Measurements from ENCODE around the gene FAM131A. TPM values are rescaled to one million over a fixed set of nuclear protein-coding genes. Genes with fewer than 3 reads are reported as not detected.

FAM131A gene
- total and polyA plus RNA-seq, 2 donors (not counting 3 experiments of a cell fraction or from before 2014, with no cell fraction given): 19.9 to 29.9 TPM

DNA sequence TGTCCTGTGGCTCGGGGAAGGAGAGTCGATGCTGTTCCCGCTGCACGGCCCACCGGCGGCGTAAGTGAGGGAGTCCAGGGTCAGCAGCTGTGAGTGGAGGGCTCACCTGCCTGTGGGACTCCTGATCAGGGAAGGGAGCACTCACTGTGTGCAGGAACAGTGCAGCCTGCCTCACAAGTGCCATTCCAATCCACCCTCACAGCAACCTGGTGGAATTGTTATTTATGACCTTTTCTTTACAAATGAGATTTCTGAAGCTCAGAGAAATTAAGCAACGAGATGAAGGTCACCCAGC lies 51.5 kb downstream of the FAM131A start:
- Histone ChIP-seq H2AFZ (ENCODE audit: low read depth, low read length) (no peak overlapping the region), H3K4me3 (replicated peaks in 1 of 3; ENCODE audit: insufficient read depth in 1 of 3, low read depth in 1 of 3, low read length in 3 of 3) (no peak overlapping the region), H3K4me1 (ENCODE audit: control insufficient read depth, extremely low read depth, insufficient read depth, low read length) (no peaks in the 10 kb centered on the region), H3K4me2 (ENCODE audit: insufficient read depth, low read length) (no peak overlapping the region), H3K9ac (replicated peaks; ENCODE audit: extremely low read depth, insufficient read depth, low read length) (no peak overlapping the region), H4K20me1 (replicated peaks; ENCODE audit: control insufficient read depth, extremely low read depth, insufficient read depth, low read length) (no peaks in the 10 kb centered on the region), H3K9me1 (replicated peaks; ENCODE audit: control insufficient read depth, extremely low read depth, insufficient read depth, low read length) (no peaks in the 10 kb centered on the region), H3K9me3 (replicated peaks; ENCODE audit: control insufficient read depth, insufficient read depth, low read length) (no peaks in the 10 kb centered on the region), H3K36me3 (ENCODE audit: control insufficient read depth in 2 of 2, extremely low read depth in 1 of 2, insufficient read depth in 2 of 2, low read length in 2 of 2) (no peaks in the 10 kb centered on the region), H3K79me2 (ENCODE audit: control insufficient read depth, insufficient read depth, low read length) (no peaks in the 10 kb centered on the region), H3K27ac (ENCODE audit: insufficient read depth, low read depth, low read length) (no peak overlapping the region), H3K27me3 (ENCODE audit: control insufficient read depth in 2 of 2, insufficient read depth in 2 of 2, low read length in 2 of 2) (peaks cover 12 to 18% of the 10 kb centered on the region in 2 experiments)
- no TSS peak for BruUV-seq (replicated peaks)
- dilution Hi-C loops (cut with MboI; ENCODE audit: extremely low pct_ligation_motif_present, low sequenced_read_pairs) (no loop called here), intact Hi-C loops (cut with micrococcal nuclease) (no loop called here)
- ChIA-PET POLR2A (no interaction called here), CTCF (interaction anchor here (1.6 to 6.9 kb wide), 2 partner anchors 16 to 153 kb away, joined by 4 to 52 read pairs; no protein-coding TSS in a partner anchor)
- DNase-seq (ENCODE audit: low read depth, low spot score): no peak
- no peak for TF ChIP-seq POLR2A (IDR thresholded peaks at IDR 0.05; ENCODE audit: low read depth, low read length)
- TF ChIP-seq, protein P1, sequence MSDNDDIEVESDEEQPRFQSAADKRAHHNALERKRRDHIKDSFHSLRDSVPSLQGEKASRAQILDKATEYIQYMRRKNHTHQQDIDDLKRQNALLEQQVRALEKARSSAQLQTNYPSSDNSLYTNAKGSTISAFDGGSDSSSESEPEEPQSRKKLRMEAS (IDR thresholded peaks at IDR 0.05; ENCODE audit: insufficient read depth, insufficient read length): no peak
- no peak for FAIRE-seq

DNA sequence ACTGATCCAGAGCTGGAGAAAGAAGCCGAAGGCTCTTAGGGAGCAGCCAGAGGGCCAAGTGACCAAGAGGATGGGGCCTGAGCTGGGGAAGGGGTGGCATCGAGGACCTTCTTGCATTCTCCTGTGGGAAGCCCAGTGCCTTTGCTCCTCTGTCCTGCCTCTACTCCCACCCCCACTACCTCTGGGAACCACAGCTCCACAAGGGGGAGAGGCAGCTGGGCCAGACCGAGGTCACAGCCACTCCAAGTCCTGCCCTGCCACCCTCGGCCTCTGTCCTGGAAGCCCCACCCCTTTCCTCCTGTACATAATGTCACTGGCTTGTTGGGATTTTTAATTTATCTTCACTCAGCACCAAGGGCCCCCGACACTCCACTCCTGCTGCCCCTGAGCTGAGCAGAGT lies 52.0 kb downstream of the FAM131A start:
- no peak for FAIRE-seq
- H3K4me2 ChIP-seq (ENCODE audit: insufficient read depth, low read length): no peak overlapping the region
- no peak overlapping the region for H2AFZ ChIP-seq (ENCODE audit: low read depth, low read length)
- POLR2A ChIA-PET: no interaction called here
- H4K20me1 ChIP-seq (replicated peaks; ENCODE audit: control insufficient read depth, extremely low read depth, insufficient read depth, low read length): no peaks in the 10 kb centered on the region
- H3K79me2 ChIP-seq (ENCODE audit: control insufficient read depth, insufficient read depth, low read length): no peaks in the 10 kb centered on the region
- H3K9me1 ChIP-seq (replicated peaks; ENCODE audit: control insufficient read depth, extremely low read depth, insufficient read depth, low read length): no peaks in the 10 kb centered on the region
- intact Hi-C loops (cut with micrococcal nuclease): no loop called here
- BruUV-seq (replicated peaks): no TSS peak
- CTCF ChIA-PET: interaction anchor here (6.9 kb wide), 1 partner anchor 17 kb away, joined by 52 read pairs; no protein-coding TSS in a partner anchor
- H3K27ac ChIP-seq (ENCODE audit: insufficient read depth, low read depth, low read length): no peak overlapping the region
- H3K9ac ChIP-seq (replicated peaks; ENCODE audit: extremely low read depth, insufficient read depth, low read length): no peak overlapping the region
- no peaks in the 10 kb centered on the region for H3K9me3 ChIP-seq (replicated peaks; ENCODE audit: control insufficient read depth, insufficient read depth, low read length)
- peaks cover 12 to 18% of the 10 kb centered on the region in 2 experiments for H3K27me3 ChIP-seq (ENCODE audit: control insufficient read depth in 2 of 2, insufficient read depth in 2 of 2, low read length in 2 of 2)
- no peak overlapping the region for H3K4me3 ChIP-seq (replicated peaks in 1 of 3; ENCODE audit: insufficient read depth in 1 of 3, low read depth in 1 of 3, low read length in 3 of 3)
- TF ChIP-seq MYC (IDR thresholded peaks at IDR 0.05; ENCODE audit: low read depth, low read length) (no peak), FOS (IDR thresholded peaks at IDR 0.05; ENCODE audit: borderline replicate concordance, insufficient read depth, low read length) (no peak), POLR2AphosphoS5 (IDR thresholded peaks at IDR 0.05; ENCODE audit: insufficient read depth, low read depth, low read length) (no peak), EZH2 (IDR thresholded peaks at IDR 0.05; ENCODE audit: borderline replicate concordance, low read depth, low read length, severe bottlenecking) (no peak), POLR2A (IDR thresholded peaks at IDR 0.05; ENCODE audit: low read depth, low read length) (no peak)
- TF ChIP-seq, protein P2, sequence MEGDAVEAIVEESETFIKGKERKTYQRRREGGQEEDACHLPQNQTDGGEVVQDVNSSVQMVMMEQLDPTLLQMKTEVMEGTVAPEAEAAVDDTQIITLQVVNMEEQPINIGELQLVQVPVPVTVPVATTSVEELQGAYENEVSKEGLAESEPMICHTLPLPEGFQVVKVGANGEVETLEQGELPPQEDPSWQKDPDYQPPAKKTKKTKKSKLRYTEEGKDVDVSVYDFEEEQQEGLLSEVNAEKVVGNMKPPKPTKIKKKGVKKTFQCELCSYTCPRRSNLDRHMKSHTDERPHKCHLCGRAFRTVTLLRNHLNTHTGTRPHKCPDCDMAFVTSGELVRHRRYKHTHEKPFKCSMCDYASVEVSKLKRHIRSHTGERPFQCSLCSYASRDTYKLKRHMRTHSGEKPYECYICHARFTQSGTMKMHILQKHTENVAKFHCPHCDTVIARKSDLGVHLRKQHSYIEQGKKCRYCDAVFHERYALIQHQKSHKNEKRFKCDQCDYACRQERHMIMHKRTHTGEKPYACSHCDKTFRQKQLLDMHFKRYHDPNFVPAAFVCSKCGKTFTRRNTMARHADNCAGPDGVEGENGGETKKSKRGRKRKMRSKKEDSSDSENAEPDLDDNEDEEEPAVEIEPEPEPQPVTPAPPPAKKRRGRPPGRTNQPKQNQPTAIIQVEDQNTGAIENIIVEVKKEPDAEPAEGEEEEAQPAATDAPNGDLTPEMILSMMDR (IDR thresholded peaks at IDR 0.05; ENCODE audit: extremely low read depth in 1 of 2, insufficient read depth in 1 of 2, low read depth in 1 of 2, low read length in 2 of 2): no peak
- dilution Hi-C loops (cut with MboI; ENCODE audit: extremely low pct_ligation_motif_present, low sequenced_read_pairs): no loop called here
- no peaks in the 10 kb centered on the region for H3K36me3 ChIP-seq (ENCODE audit: control insufficient read depth in 2 of 2, extremely low read depth in 1 of 2, insufficient read depth in 2 of 2, low read length in 2 of 2)
- no peak for DNase-seq (ENCODE audit: low read depth, low spot score)
- H3K4me1 ChIP-seq (ENCODE audit: control insufficient read depth, extremely low read depth, insufficient read depth, low read length): no peaks in the 10 kb centered on the region

All from endothelial cell of umbilical vein (primary cell).